Astrocyte of the hippocampus (primary cell): ENCODE results near the gene TMEM139.

Experiments
- DNase-seq: peaks from one replicate; pipeline ENCODE4 v3.0.0; 2011; ENCODE audit warnings: low read depth, low spot score

TMEM139 gene

GRCh38 chr7:143284591-143285469 lies at the start of gene TMEM139:
Gene TMEM139, plus strand, starts transcription at chr7:143284958. Its CDS starts 1,000 bp downstream, at chr7:143285958.
- no peak for DNase-seq

GRCh38 chr7:143235561-143235960 lies 49.2 kb upstream of the TMEM139 start:
- no peak for DNase-seq

- DNase-seq: no peak
Measured at GRCh38 chr7:143236408-143236990, 48.3 kb upstream of the TMEM139 start.

- DNase-seq: no peak
Measured at GRCh38 chr7:143237366-143237765, 47.4 kb upstream of the TMEM139 start.

- no peak for DNase-seq
Measured at GRCh38 chr7:143238289-143238980, 46.3 kb upstream of the TMEM139 start.

- no peak for DNase-seq
Measured at GRCh38 chr7:143239813-143240212, 44.9 kb upstream of the TMEM139 start.

- peak; percentile 89 for DNase-seq
Measured at GRCh38 chr7:143240291-143241168, 44.2 kb upstream of the TMEM139 start.

GRCh38 chr7:143242306-143242705 lies 42.5 kb upstream of the TMEM139 start:
- no peak for DNase-seq

- no peak for DNase-seq
Measured at GRCh38 chr7:143243111-143243510, 41.6 kb upstream of the TMEM139 start.

- DNase-seq: no peak
Measured at GRCh38 chr7:143243614-143244013, 41.1 kb upstream of the TMEM139 start.

GRCh38 chr7:143244321-143244720 lies 40.4 kb upstream of the TMEM139 start:
- no peak for DNase-seq

GRCh38 chr7:143245123-143245522 lies 39.6 kb upstream of the TMEM139 start:
- DNase-seq: no peak

- no peak for DNase-seq
Measured at GRCh38 chr7:143247372-143247771, 37.4 kb upstream of the TMEM139 start.

GRCh38 chr7:143248761-143249354 lies 35.9 kb upstream of the TMEM139 start:
- no peak for DNase-seq

- no peak for DNase-seq
Measured at GRCh38 chr7:143250199-143250598, 34.6 kb upstream of the TMEM139 start.

GRCh38 chr7:143250822-143251221 lies 33.9 kb upstream of the TMEM139 start:
- no peak for DNase-seq

GRCh38 chr7:143252006-143252405 lies 32.8 kb upstream of the TMEM139 start:
- no peak for DNase-seq

- no peak for DNase-seq
Measured at GRCh38 chr7:143255564-143255963, 29.2 kb upstream of the TMEM139 start.

GRCh38 chr7:143256325-143256724 lies 28.4 kb upstream of the TMEM139 start:
- no peak for DNase-seq

GRCh38 chr7:143256932-143257331 lies 27.8 kb upstream of the TMEM139 start:
- no peak for DNase-seq

- no peak for DNase-seq
Measured at GRCh38 chr7:143257501-143257900, 27.3 kb upstream of the TMEM139 start.
